Stimulated activated CD8-positive, alpha-beta memory T cell treated with anti-CD3 and anti-CD28 coated beads, Interleukin-2, amount 100 ng/mL, for 1 hour (primary cell): ENCODE measurements around the gene ANTXR1.

Experiments used
- DNase-seq, 2 donors: peaks; one replicate each; pipeline ENCODE4 v3.0.0-alpha.2; 2020; ENCODE audit warnings: low read depth in 2 of 2

The ANTXR1 gene

GRCh38 chr2:69003731-69004130, 9.2 kb upstream of the ANTXR1 start:
- no peak for DNase-seq

- DNase-seq = no peak
These were observed 5.8 kb upstream of the ANTXR1 start for GRCh38 chr2:69007169-69007568.

- no peak for DNase-seq
These were observed 5.4 kb upstream of the ANTXR1 start for GRCh38 chr2:69007603-69008002.

GRCh38 chr2:69010437-69011194, 2.4 kb upstream of the ANTXR1 start:
- DNase-seq = no peak

- DNase-seq = no peak
These were observed 1.3 kb upstream of the ANTXR1 start for GRCh38 chr2:69011611-69012157.

GRCh38 chr2:69012310-69013141, 453 bp upstream of the ANTXR1 start:
- peak in 1 of 2 donors; percentile 27 for DNase-seq

GRCh38 chr2:69013840-69014821, 1.2 kb downstream of the ANTXR1 start:
- no peak for DNase-seq

GRCh38 chr2:69017080-69017479, 4.1 kb downstream of the ANTXR1 start:
- no peak for DNase-seq

- DNase-seq = no peak
These were observed 4.9 kb downstream of the ANTXR1 start for GRCh38 chr2:69017835-69018234.

GRCh38 chr2:69018678-69019095, 5.7 kb downstream of the ANTXR1 start:
- no peak for DNase-seq

- DNase-seq = no peak
These were observed 7.8 kb downstream of the ANTXR1 start for GRCh38 chr2:69020496-69021426.

GRCh38 chr2:69021727-69022126, 8.7 kb downstream of the ANTXR1 start:
- no peak for DNase-seq

GRCh38 chr2:69022548-69022947, 9.6 kb downstream of the ANTXR1 start:
- no peak for DNase-seq

- DNase-seq = no peak
These were observed 10.3 kb downstream of the ANTXR1 start for GRCh38 chr2:69023236-69023635.

- DNase-seq = no peak
These were observed 13.0 kb downstream of the ANTXR1 start for GRCh38 chr2:69026026-69026425.

GRCh38 chr2:69026691-69027459, 13.9 kb downstream of the ANTXR1 start:
- no peak for DNase-seq

- no peak for DNase-seq
These were observed 17.9 kb downstream of the ANTXR1 start for GRCh38 chr2:69030800-69031428.

- no peak for DNase-seq
These were observed 18.5 kb downstream of the ANTXR1 start for GRCh38 chr2:69031466-69031865.

GRCh38 chr2:69032336-69032735, 19.4 kb downstream of the ANTXR1 start:
- DNase-seq = no peak
